Stimulated activated memory B cell treated with anti-CD40 and anti-IgM and Interleukin-4, amounts not matched to agents 10 μg/mL and 1 μg/mL and 100 μg/mL, for 72 hours (primary cell): ENCODE results near the gene SIVA1.
A peak's percentile ranks its signal among the peaks of the same experiment; 100 is the strongest.

Experiments used
- ATAC-seq: fragments of 150-1000 bp; cut with Tn5 transposase; 2 replicates; pipeline ENCODE4 v1.10.0; 2021
- H3K27ac Mint-ChIP-seq: one replicate; pipeline ENCODE4 v1.8.0; 2022; ENCODE audit warnings: mild to moderate bottlenecking, mixed read lengths
- H3K27me3 Mint-ChIP-seq: one replicate; pipeline ENCODE4 v1.8.0; 2022; ENCODE audit warnings: mixed read lengths
- H3K36me3 Mint-ChIP-seq: one replicate; pipeline ENCODE4 v1.8.0; 2022; ENCODE audit warnings: mixed read lengths
- H3K4me1 Mint-ChIP-seq: one replicate; pipeline ENCODE4 v1.8.0; 2022; ENCODE audit warnings: mixed read lengths
- H3K4me3 Mint-ChIP-seq: one replicate; pipeline ENCODE4 v1.8.0; 2022; ENCODE audit warnings: mild to moderate bottlenecking, moderate library complexity, mixed read lengths
- H3K9me3 Mint-ChIP-seq: one replicate; pipeline ENCODE4 v1.8.0; 2022; ENCODE audit warnings: mixed read lengths

SIVA1 gene

GRCh38 chr14:104786726-104787675 is 34.1 kb downstream of the SIVA1 start:
- H3K27ac Mint-ChIP-seq, result no peak overlapping the region
- no peaks in the 10 kb centered on the region for H3K27me3 Mint-ChIP-seq
- peaks cover 7% of the 10 kb centered on the region for H3K36me3 Mint-ChIP-seq
- no peak for ATAC-seq
- peaks cover 25% of the 10 kb centered on the region for H3K4me1 Mint-ChIP-seq
- H3K9me3 Mint-ChIP-seq, result no peaks in the 10 kb centered on the region
- no peak overlapping the region for H3K4me3 Mint-ChIP-seq

- Mint-ChIP-seq H3K9me3 (no peaks in the 10 kb centered on the region), H3K36me3 (peaks cover 7% of the 10 kb centered on the region)
- no peak for ATAC-seq
Observed at GRCh38 chr14:104787736-104788135, 34.8 kb downstream of the SIVA1 start.

GRCh38 chr14:104788161-104788818 is 35.3 kb downstream of the SIVA1 start:
- no peaks in the 10 kb centered on the region for H3K27me3 Mint-ChIP-seq
- H3K9me3 Mint-ChIP-seq, result no peaks in the 10 kb centered on the region

More at GRCh38 chr14:104787736-104788135, 34.8 kb downstream of the SIVA1 start:
- Mint-ChIP-seq H3K4me3 (no peak overlapping the region), H3K4me1 (peaks cover 30% of the 10 kb centered on the region), H3K27me3 (no peaks in the 10 kb centered on the region), H3K27ac (peak overlapping the region; percentile 42)

GRCh38 chr14:104788873-104789663 is 36.1 kb downstream of the SIVA1 start:
- Mint-ChIP-seq H3K27me3 (no peaks in the 10 kb centered on the region), H3K4me1 (peaks cover 44% of the 10 kb centered on the region), H3K4me3 (no peak overlapping the region), H3K9me3 (no peaks in the 10 kb centered on the region), H3K27ac (no peak overlapping the region), H3K36me3 (peaks cover 7% of the 10 kb centered on the region)
- no peak for ATAC-seq

More at GRCh38 chr14:104788161-104788818, 35.3 kb downstream of the SIVA1 start:
- Mint-ChIP-seq H3K4me3 (no peak overlapping the region), H3K36me3 (peaks cover 7% of the 10 kb centered on the region), H3K27ac (peak overlapping the region; percentile 42), H3K4me1 (peaks cover 36% of the 10 kb centered on the region)
- no peak for ATAC-seq

- Mint-ChIP-seq H3K36me3 (peaks cover 7% of the 10 kb centered on the region), H3K27me3 (no peaks in the 10 kb centered on the region), H3K27ac (no peak overlapping the region), H3K4me1 (peaks cover 51% of the 10 kb centered on the region), H3K4me3 (no peak overlapping the region), H3K9me3 (no peaks in the 10 kb centered on the region)
- ATAC-seq, result no peak
Observed at GRCh38 chr14:104789752-104790743, 37.1 kb downstream of the SIVA1 start.

GRCh38 chr14:104791425-104791824 is 38.5 kb downstream of the SIVA1 start:
- no peak overlapping the region for H3K4me3 Mint-ChIP-seq
- H3K36me3 Mint-ChIP-seq, result peaks cover 7% of the 10 kb centered on the region
- ATAC-seq, result no peak
- no peaks in the 10 kb centered on the region for H3K27me3 Mint-ChIP-seq
- H3K4me1 Mint-ChIP-seq, result peaks cover 54% of the 10 kb centered on the region
- H3K27ac Mint-ChIP-seq, result no peak overlapping the region
- no peaks in the 10 kb centered on the region for H3K9me3 Mint-ChIP-seq

GRCh38 chr14:104792101-104792884 is 39.3 kb downstream of the SIVA1 start:
- Mint-ChIP-seq H3K9me3 (no peaks in the 10 kb centered on the region), H3K4me3 (no peak overlapping the region), H3K36me3 (peaks cover 7% of the 10 kb centered on the region), H3K4me1 (peaks cover 59% of the 10 kb centered on the region), H3K27me3 (no peaks in the 10 kb centered on the region), H3K27ac (no peak overlapping the region)
- no peak for ATAC-seq

- peaks cover 62% of the 10 kb centered on the region for H3K4me1 Mint-ChIP-seq
- peaks cover 7% of the 10 kb centered on the region for H3K36me3 Mint-ChIP-seq
- H3K9me3 Mint-ChIP-seq, result no peaks in the 10 kb centered on the region
- peak overlapping the region; percentile 18 for H3K4me3 Mint-ChIP-seq
- H3K27ac Mint-ChIP-seq, result no peak overlapping the region
- no peak for ATAC-seq
- no peaks in the 10 kb centered on the region for H3K27me3 Mint-ChIP-seq
Observed at GRCh38 chr14:104792945-104793702, 40.2 kb downstream of the SIVA1 start.

GRCh38 chr14:104793703-104793959 is 40.7 kb downstream of the SIVA1 start:
- no peak overlapping the region for H3K27ac Mint-ChIP-seq
- no peaks in the 10 kb centered on the region for H3K9me3 Mint-ChIP-seq
- no peak for ATAC-seq
- H3K36me3 Mint-ChIP-seq, result peaks cover 7% of the 10 kb centered on the region
- H3K4me3 Mint-ChIP-seq, result peak overlapping the region; percentile 18
- H3K4me1 Mint-ChIP-seq, result peaks cover 66% of the 10 kb centered on the region
- H3K27me3 Mint-ChIP-seq, result no peaks in the 10 kb centered on the region

- Mint-ChIP-seq H3K4me1 (peaks cover 68% of the 10 kb centered on the region), H3K36me3 (peaks cover 7% of the 10 kb centered on the region), H3K4me3 (peak overlapping the region; percentile 85), H3K27me3 (no peaks in the 10 kb centered on the region), H3K27ac (peak overlapping the region; percentile 78), H3K9me3 (no peaks in the 10 kb centered on the region)
- no peak for ATAC-seq
Observed at GRCh38 chr14:104794099-104794498, 41.2 kb downstream of the SIVA1 start.

GRCh38 chr14:104794631-104794992 is 41.7 kb downstream of the SIVA1 start:
- no peaks in the 10 kb centered on the region for H3K9me3 Mint-ChIP-seq
- peak overlapping the region; percentile 85 for H3K4me3 Mint-ChIP-seq
- H3K4me1 Mint-ChIP-seq, result peaks cover 72% of the 10 kb centered on the region
- no peak for ATAC-seq
- H3K27ac Mint-ChIP-seq, result peak overlapping the region; percentile 78
- H3K36me3 Mint-ChIP-seq, result peaks cover 7% of the 10 kb centered on the region
- H3K27me3 Mint-ChIP-seq, result no peaks in the 10 kb centered on the region

GRCh38 chr14:104794993-104795780 is 42.2 kb downstream of the SIVA1 start, which contains the start of gene AKT1:
Gene AKT1 (minus strand): TSS chr14:104795748. CDS start chr14:104792643, 3,105 bp downstream.
- Mint-ChIP-seq H3K4me1 (peaks cover 77% of the 10 kb centered on the region), H3K36me3 (peaks cover 7% of the 10 kb centered on the region), H3K27me3 (no peaks in the 10 kb centered on the region), H3K27ac (peak within 1 kb of the TSS; percentile 82), H3K9me3 (no peaks in the 10 kb centered on the region), H3K4me3 (peak within 1 kb of the TSS; percentile 85)
- peak; percentile 60 for ATAC-seq
